ENCODE results near the gene POU2AF3.
"Not testable (repeated sequence)": the region's sequence is repeated elsewhere in the genome, so short reads cannot be mapped to it uniquely, and the experiment has no call there.

The POU2AF3 gene, protein sequence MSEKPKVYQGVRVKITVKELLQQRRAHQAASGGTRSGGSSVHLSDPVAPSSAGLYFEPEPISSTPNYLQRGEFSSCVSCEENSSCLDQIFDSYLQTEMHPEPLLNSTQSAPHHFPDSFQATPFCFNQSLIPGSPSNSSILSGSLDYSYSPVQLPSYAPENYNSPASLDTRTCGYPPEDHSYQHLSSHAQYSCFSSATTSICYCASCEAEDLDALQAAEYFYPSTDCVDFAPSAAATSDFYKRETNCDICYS

DNA sequence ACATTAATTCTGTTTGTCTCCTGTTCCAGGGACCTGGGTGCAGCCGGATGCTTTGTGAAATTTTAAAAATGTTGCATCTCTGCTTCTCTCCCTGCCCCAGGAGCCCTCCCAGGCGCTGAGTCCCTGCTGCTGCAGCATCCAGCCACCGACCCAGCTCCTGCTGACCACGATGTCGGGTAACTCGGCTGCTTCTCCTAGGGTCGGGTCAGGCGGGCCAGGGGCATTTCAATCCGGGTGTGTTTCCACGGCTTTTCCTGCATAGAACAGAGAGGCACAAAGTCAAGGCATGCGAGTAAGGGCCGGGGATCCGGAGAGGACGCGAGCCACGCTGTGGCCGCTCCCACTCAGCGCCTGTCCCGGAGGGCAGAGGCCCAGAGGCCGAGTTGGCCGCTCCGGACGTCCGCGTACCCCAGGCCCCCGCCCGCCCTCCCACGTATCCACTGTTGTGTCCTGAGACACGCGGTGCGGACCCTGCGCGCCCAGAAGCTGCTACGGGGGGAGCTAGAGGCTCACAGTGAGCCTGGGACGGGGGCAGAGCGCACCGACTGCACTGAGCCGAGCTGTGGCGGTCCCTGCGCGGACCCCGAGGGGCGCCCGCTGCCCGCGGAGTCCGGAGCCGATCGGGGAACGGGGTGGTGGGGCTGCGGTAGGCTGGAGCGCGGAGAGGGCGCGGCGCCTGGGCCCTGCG, at the start of gene POU2AF3:
TSS of gene POU2AF3 (plus strand) at position 134 of the 688 bp plus-strand sequence. CDS start at position 170, 36 bp downstream.
- no peak for DNase-seq (ENCODE audit: low read depth in 1 of 2, low spot score in 1 of 2)

DNA sequence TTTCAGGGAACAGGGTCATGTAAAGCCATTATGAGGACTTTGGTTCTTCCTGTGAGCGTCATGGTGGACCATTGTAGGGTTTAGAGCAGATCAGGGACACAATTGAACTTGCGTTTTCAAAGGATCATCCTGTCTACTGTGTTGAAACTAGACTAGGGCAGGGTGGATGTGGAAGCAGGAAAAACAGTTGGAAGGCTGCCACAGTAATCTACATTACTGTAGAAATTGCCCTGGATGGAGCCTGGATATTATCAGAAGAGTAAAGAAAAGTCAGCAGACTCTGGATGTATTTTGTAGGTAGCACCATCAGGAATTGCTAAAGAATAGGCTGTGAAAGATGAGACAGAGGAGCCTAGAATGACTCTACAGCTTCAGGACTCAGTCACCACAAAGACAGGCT, 47.4 kb upstream of the POU2AF3 start:
- DNase-seq (ENCODE audit: low read depth in 1 of 2, low spot score in 1 of 2), result no peak

DNA sequence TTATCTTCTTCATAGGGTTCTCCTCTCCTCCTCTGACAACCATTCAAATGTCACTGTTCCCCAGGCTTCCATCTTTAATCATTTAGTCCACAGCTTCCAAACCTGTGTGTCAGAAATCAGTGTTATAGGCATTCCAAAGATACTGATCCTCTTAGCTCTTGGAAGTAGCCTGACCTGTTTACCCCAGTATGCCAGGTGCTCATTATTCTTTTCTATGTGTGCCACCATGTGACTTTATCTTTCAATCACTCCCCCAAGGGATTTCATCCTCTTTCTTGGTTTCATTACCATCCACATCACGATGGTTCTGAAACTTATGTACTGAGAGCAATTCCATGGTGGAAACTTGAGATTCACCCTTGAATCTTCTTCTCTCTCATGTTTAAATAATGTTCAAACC, 45.2 kb upstream of the POU2AF3 start:
- no peak for DNase-seq (ENCODE audit: low read depth in 1 of 2, low spot score in 1 of 2)

DNA sequence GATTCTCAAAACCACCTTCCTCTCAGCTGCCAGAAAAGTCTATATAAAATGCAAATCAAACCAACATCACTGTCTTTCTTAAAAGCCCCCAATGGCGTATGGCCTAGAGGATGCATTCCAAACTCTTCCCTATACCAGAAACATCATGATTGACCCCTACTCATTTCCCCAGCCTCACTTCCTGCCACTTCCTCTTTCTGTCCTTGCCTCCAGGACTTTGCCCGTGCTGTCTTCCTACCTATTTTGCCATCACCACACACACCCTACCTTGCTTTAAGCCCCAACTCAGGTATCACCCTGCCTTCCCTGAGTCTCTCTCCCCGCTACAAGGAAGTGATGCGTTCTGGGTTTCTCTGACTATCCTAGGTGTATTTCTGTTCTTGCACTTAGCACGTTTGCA, 44.7 kb upstream of the POU2AF3 start:
- no peak for DNase-seq (ENCODE audit: low read depth in 1 of 2, low spot score in 1 of 2)

DNA sequence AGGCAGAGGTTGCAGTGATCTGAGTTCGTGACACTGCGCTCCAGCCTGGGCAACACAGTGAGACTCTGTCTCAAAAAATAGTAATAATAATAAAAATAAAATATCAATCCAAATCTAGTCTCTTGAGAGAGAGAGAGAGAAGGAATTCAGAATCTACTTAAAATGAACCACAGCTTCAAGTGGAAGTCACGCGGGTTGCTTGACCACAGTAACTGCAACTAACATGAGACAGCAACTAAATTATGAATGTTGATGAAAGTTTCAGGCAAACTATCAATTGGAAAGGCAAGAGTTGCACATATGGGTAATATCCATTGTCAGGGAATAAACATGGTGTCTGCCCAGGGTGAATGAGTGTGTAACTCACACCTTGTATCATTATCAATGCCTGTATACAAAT, 40.3 kb upstream of the POU2AF3 start:
- no peak for DNase-seq (ENCODE audit: low read depth in 1 of 2, low spot score in 1 of 2)

DNA sequence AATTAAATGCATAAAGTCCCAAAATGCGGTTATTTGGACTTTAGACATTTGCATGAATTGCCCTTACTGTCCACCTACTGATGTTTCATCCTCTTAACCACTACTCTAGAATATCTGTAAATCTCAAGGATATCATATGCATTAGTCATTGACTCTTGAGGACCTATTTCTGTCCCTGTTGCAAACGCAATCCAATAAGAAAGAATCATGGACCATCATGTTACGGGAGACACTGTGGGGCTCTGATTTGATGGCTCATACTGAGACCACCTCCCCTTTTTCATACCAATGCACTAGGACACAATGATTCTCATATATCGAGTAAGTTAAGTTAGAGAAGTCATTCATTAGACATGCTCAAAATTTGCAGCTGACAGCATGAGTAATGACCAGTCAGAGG, 38.5 kb upstream of the POU2AF3 start:
- no peak for DNase-seq (ENCODE audit: low read depth in 1 of 2, low spot score in 1 of 2)

DNA sequence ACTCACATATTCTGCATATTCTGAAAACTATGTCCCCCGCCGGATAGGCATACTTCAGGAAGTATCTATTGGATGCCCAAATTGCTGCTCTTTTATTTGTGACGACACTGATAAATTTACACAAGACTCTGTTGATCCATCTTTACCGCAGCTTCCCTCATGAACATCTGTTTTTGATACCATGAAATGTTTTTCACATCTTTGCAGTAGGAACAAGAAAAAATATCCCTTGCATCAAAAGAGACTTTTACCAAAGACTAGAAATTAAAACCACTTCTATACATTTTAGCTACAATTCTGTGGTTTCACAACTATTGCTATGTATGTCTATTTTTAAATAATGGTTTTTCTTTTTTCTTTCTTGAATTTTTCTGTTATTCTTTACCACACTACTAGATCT, 37.5 kb upstream of the POU2AF3 start:
- DNase-seq (ENCODE audit: low read depth in 1 of 2, low spot score in 1 of 2), result no peak

DNA sequence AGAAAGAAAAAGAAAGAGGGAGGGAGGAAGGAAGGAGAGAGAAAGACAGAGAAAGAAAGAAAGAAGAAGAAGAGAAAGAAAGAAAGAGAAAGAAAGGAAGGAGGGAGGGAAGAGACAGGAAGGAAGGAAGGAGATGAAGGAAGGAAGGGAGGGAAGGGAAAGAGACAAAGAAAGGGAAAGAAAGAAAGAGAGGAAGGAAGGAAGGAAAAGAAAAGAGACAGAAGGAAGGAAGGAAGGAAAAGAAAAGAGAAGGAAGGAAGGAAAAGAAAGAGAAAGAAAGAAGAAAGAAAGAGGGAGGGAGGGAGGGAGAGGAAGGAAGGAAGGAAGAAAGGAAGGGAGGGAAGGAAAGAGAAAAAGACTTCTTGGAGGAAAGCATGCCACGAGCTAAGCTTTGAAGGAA, 33.7 kb upstream of the POU2AF3 start:
- DNase-seq (ENCODE audit: low read depth in 1 of 2, low spot score in 1 of 2), result no peak

DNA sequence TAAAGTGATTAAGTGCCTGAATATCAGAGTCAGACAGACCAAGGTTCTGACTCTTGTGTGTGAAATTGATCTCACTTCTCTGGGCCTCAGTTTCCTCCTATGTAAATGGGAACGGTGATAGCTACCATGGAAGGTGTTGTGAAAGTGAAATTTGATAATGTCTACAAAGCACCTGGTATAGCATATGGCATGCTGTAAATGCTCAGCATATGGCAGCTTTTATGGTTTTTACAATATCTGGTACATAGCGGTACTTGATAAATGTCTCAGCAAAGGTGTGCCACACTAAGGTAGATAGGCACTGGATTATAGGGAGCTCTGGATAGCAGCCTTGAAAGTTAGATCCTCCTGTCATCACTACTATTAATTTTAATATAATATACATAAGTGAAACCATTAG, 32.9 kb upstream of the POU2AF3 start:
- no peak for DNase-seq (ENCODE audit: low read depth in 1 of 2, low spot score in 1 of 2)

DNA sequence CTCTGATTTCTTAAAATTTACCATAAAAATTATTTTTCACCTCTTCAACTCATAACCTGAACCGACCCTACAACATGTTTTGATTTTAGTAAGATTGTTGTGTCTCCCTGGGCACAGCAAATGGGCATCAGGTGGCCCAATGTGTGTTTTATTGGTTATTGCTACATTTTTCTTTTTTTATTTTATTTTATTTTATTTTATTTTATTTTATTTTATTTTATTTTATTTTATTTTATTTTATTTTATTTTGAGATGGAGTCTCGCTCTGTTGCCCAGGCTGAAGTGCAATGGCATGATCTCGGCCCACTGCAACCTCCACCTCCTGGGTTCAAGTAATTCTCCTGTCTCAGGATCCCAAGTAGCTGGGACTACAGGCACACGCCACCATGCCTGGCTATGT, 30.0 kb upstream of the POU2AF3 start:
- DNase-seq (ENCODE audit: low read depth in 1 of 2, low spot score in 1 of 2), result not testable (repeated sequence)

DNA sequence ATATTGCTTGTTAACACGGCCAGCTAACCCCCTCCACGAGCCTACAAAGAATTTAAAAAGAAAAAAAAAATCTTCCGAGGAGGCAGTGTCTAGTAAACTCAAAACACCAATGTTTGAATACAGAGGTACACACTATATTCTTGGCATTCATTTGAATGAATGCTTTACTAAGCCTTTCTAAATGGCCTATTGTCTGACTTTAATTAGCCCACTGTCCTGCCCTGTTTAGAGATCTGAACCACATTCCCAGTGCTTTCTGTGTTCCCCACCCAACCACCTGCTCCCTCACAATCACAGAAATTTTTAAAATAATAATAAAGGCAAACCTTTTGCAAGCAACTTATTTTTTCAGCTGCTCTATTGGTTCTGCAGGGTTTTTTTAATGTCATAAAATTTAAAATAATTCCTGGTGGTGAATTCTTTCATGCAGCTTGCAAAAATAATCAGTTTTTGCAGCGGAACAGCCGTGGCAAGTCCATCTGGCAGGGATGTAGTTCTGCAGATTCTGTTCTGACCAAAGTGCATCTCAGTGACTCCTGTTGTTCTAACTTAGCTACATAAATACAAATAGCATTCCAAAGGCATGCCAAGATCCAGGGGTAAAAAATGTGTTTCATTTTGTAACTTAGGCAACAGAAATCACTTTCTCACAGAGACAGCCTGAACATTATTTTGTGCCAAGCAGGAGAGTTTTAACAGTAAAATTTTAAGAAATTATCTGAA, 29.0 kb upstream of the POU2AF3 start:
- DNase-seq (ENCODE audit: low read depth in 1 of 2, low spot score in 1 of 2), result no peak

DNA sequence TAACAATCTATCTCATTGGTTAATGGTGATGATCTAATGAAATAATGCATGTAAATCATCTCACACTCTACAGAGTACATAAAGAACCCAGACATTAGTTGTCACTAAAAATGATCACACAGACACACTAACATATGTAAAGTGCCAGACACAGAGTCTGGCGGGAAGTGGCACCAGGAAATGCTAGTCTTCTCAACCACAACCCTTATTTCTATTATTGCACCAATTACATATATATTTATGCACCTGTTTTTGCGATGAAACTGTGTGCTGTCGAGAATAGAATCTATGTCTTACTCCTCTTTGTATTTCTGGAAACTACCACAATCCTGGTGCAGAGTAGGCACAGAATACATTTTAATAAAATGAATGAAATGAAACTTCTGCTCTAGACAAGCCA, 25.9 kb upstream of the POU2AF3 start:
- no peak for DNase-seq (ENCODE audit: low read depth in 1 of 2, low spot score in 1 of 2)

DNA sequence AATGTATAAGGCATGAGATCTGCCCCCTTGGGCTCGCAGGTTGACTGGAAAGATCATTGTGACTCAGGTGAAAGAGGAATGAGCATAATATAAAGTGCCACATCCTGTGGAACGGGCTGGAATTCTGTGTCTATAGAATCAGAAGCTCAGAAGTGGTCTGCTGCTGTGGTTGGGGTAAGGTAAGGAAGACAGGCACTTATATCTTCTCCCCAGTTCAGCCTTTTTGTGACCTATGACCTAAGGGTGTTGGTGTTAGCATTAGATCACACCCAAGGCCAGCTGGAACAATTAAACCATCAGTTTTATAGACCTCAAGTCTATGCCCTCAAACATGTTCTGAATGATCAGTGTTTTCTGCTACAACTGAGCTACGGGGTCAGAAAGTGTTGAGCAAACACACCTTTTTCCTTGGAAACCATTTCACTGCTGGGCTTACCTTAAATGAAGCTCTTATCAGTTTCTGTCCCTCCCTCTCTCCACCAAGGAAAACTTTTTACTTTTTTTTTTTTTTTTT, 15.7 kb upstream of the POU2AF3 start:
- no peak for DNase-seq (ENCODE audit: low read depth in 1 of 2, low spot score in 1 of 2)

DNA sequence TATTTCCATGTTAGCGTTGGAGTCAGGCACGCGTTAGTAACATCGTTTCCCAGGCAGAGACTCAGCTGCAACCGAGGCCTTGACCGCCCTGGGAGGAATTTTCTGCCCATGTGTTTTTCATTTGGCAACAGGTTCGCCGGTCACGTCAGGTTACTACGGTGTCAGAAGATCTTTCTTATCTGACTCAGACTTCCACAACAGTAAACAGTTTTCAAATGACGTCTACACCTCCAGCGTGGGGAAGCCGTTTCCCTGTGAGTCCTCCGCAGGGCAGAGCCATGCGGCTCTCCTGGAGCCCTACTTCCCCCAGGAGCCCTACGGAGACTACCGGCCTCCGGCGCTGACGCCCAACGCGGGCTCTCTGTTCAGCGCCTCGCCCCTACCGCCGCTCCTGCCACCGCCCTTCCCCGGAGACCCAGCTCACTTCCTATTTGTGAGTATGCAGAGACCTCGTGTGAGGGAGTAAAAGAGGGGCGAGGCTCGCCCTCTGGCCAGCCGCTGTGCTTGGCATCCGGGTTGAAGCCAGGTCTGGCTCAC, 14.3 kb upstream of the POU2AF3 start:
- DNase-seq (ENCODE audit: low read depth in 1 of 2, low spot score in 1 of 2), result no peak

DNA sequence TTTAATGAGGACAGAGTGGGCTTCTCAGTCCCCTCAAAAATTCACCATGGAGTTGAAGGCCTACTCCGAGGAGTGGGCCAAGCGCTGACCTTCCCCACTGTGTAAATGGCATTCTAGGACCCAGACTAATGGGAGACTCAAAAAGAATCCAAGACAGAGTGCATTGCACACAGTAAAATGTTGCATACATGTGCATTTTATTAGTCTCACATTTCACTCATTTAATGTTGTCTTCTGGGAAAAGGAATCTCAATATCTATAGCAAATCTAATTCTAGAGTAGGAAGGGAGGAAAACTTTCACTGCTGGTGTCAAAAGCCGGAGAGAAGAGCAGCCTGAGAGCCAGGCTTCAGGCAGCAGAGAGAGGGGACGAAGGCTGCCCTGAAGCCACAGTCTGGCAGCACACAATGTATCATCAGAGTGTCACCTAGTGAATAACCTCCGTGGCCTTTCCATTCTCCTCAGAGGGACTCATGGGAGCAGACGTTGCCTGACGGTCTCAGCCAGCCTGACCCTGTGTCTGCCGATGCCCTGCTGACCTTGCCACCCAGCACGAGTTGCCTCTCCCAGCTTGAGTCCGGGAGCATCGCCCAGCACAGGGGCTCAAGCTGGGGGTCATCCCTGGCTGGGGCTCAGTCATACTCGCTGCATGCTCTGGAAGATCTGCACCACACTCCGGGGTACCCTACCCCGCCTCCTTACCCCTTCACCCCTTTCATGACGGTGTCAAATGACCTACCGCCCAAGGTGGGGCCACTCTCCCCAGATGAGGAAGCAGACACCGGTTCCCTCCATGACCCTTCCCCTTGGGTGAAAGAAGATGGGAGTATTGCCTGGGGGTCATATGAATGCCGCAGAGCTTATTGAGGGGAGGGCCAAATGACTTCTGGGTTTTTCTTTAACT, 12.9 kb upstream of the POU2AF3 start:
- DNase-seq (ENCODE audit: low read depth in 1 of 2, low spot score in 1 of 2), result no peak

DNA sequence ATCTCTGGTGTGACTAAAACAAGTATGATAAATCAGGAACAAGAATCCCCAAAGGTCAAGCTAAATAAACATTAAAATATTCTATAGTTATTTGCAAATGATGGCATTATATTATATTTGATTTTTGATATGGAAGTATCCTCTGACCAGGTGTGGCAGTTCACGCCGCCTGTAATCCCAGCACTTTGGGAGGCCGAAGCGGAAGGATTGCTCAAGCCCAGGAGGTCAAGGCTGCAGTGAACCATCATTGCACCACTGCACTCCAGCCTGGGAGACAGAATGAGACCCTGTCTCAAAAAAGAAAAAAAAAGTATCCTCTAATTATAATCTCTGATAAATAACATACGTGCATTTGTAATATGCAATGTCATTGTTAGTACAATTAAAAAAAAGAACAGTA, 6.6 kb upstream of the POU2AF3 start:
- DNase-seq (ENCODE audit: low read depth in 1 of 2, low spot score in 1 of 2), result no peak

DNA sequence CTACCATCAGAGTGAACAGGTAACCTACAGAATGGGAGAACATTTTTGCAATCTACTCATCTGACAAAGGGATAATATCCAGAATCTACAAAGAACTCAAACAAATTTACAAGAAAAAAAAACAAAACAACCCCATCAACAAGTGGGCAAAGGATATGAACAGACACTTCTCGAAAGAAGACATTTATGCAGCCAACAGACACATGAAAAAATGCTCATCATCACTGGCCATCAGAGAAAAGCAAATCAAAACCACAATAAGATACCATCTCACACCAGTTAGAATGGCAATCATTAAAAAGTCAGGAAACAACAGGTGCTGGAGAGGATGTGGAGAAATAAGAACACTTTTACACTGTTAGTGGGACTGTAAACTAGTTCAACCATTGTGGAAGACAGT, 5.9 kb upstream of the POU2AF3 start:
- DNase-seq (ENCODE audit: low read depth in 1 of 2, low spot score in 1 of 2), result not testable (repeated sequence)

DNA sequence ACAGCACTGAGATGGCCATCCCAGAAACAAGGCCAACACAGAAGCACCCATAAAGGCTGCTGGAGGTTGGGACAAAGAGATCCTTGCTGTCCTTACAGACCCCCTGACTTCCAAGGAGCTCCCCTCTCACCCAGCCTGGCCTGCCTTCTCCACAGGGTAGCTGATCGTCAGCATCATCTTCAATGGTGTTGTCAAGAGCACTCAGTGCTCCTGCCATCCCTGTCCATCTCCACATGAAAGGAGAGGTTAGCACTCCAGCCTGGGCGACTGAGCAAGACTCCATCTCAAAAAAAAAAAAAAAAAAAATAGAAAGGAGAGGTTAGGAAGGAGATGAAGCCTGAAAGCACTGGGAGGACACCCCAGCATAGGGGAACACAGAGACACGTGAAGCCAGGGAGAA, 2.1 kb upstream of the POU2AF3 start:
- DNase-seq (ENCODE audit: low read depth in 1 of 2, low spot score in 1 of 2), result no peak

DNA sequence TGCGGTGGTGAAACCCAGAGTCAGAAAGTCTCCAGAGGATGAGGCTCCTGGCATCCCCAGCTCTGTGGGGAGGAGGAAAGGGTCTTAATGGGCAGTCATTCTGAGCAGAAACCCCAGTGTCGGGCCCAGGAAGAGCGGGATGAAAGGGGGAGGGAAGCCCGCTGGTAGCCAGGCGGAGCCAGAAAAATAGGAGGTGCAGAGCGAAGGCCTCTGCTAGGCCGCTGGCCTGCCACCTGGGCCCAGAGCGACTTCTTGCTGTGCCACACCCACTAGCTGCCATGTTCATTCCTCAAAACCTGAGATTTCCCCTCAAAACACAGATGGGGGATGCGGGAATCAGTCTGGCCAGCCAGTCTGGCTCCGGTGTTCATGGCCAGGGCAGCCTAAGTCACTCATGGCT, 650 bp upstream of the POU2AF3 start:
- no peak for DNase-seq (ENCODE audit: low read depth in 1 of 2, low spot score in 1 of 2)

DNA sequence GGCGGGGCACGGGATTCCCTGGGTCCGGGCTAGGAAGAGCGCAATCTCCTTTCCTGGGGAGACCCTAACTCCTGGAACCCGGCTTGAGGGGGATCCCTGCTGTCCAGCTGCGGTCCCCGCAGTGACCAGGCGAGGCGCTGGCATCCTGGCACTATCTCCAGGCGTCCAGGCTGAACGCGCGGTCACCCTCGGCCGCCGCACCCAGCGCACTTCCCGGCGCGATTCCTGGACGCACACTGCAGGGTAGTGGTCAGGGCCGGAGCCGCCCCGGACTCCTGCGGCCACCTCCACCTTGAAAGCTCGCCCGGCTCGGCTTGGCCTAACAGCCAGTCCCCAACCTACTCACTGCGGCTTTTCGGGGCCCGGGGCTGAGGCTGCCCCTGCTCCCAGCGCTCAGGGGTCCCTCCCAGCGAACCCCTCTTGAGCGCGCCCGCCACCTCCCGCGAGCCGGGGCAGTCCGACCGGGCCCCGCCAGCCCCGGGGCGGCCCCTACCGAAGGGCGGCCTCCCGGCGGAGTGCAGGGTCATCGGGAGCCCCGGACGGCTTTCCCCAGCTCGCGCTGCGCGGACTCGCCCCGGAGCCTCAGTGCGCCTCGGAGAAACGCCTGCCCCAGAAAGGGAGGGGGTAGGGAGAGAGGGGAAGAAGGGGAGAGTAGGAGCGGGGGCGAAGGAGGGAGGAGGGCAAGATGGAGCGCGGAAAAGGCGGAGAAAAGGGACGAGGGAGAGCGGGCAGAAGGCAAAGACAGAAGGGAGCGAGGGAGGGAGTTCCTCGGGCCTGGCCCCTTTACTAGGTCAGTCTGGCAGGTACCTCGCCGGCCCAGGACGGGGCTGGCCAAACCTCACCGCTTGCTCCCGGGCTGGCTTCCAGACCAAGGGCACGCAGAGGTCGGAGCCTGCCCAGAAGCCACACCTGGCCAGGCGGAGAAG, 1.0 kb downstream of the POU2AF3 start:
- no peak for DNase-seq (ENCODE audit: low read depth in 1 of 2, low spot score in 1 of 2)

Data from activated T-helper 1 cell treated with anti-CD3 and anti-CD28 coated beads, Interleukin-2, amount 50 U/mL, for 16 hours (primary cell).